Activated CD8-positive, alpha-beta memory T cell treated with anti-CD3 and anti-CD28 coated beads, Interleukin-2, amount 50 U/mL, for 1 hour (primary cell): ENCODE measurements around the gene RFLNA.

Experiments
- DNase-seq: peaks from one replicate; pipeline ENCODE4 v3.0.0-alpha.2; 2020; ENCODE audit errors: extremely low read depth

The RFLNA gene

GRCh38 chr12:124336742-124337520 is 42.0 kb downstream of the RFLNA start:
- DNase-seq = no peak

GRCh38 chr12:124337622-124338021 is 42.7 kb downstream of the RFLNA start:
- DNase-seq = no peak

DNA sequence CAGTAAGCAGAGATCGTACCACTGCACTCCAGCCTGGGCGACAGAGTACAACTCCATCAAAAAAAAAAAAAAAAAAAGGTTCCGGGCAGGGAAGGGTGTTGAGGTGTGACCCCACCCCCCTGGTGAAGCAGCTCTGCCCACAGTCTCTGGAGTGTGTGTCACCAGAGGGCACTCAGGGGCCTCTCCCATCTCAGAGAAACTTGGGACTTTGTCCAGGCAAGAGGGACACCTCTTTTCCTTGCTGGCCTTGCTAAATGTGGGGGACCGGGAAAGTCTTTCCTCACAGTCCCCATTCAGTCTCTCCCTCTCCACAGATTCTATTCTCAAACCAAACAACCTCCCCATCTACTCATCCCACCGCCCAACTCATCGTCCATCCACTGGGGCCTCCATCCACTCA is 43.6 kb downstream of the RFLNA start:
- DNase-seq = no peak

- DNase-seq = no peak
These were observed 44.1 kb downstream of the RFLNA start for GRCh38 chr12:124338876-124339603.

DNA sequence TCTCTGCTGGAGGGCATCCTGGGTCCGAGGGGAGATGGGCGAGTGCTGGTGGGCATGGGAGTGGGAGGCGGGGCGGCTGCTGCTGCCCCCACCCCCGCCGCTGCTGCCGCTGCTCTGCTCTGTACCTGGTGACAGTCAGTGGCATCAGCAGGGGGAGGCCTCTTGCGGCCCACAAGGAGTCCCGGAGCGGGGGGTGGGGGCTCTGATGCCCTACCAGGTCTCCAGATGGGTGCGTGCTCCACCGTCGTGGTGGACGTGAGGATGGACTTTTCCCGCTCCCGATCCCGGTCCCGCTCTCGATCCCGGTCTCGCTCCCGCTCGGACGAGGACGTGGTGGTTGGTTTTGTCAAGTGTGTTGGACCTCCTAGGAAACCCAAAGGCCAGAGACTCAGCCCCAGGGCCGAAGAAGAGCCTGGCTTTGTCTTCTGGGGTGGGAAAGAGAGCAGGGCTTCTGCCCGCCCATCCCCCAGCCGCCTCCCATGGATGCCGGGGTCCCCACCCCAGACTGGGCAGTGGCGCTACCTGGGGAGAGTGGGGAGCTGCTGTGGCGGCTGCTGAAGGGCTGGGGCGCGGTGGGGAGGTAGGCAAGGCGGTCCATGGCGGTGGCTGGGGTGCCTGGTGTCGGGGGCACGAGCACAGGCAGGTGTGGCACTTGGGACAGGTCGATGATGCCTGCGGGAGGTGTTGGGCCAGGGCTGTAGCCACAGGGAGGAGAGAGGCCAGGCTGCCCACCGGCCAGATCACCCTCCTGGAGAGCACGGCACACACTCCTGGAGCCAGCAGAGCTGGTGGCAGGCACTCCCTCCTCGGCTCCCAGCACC is 45.4 kb downstream of the RFLNA start:
- DNase-seq = no peak

- DNase-seq = no peak
These were observed 46.8 kb downstream of the RFLNA start for GRCh38 chr12:124341645-124342069.

DNA sequence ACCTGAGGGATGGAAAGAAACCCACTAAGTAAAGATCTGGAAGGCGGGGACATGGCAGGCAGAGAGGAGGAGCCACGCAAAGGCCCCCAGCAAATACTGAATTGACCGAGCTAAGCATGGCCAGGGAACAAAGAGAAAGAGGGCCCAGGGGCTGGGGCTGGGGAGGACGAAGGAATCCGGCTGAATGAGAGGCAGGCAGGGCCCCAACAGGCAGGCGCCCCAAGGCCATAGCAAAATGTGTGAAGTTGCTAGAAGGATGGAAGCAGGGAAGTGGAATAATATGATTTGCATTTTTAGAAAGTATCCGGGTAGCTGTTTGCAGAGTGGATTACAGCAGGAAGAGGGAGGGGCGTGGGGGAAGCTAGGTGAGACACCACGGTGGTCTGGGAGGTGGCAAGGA is 49.1 kb downstream of the RFLNA start:
- no peak for DNase-seq

- DNase-seq = no peak
These were observed 49.6 kb downstream of the RFLNA start for GRCh38 chr12:124344526-124344925.

DNA sequence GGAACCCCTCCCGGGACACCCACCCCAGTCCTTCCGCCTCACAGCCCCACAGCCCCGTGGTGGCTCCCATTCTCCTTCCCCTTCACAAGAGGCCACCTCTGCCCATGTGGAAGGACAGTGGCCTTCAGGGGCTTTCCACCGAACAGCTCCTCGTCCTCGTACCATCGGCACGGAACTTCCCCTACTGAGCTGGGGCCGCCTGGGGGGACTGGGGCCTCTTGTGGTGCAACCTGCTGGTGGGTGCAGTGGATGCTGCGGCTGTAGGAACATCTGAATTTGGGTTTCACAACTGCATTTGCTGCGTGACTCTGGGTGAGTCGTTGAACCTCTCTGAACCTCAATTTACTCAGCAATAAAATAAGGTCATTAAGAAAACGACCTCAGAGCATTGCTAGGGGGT is 50.9 kb downstream of the RFLNA start:
- no peak for DNase-seq

DNA sequence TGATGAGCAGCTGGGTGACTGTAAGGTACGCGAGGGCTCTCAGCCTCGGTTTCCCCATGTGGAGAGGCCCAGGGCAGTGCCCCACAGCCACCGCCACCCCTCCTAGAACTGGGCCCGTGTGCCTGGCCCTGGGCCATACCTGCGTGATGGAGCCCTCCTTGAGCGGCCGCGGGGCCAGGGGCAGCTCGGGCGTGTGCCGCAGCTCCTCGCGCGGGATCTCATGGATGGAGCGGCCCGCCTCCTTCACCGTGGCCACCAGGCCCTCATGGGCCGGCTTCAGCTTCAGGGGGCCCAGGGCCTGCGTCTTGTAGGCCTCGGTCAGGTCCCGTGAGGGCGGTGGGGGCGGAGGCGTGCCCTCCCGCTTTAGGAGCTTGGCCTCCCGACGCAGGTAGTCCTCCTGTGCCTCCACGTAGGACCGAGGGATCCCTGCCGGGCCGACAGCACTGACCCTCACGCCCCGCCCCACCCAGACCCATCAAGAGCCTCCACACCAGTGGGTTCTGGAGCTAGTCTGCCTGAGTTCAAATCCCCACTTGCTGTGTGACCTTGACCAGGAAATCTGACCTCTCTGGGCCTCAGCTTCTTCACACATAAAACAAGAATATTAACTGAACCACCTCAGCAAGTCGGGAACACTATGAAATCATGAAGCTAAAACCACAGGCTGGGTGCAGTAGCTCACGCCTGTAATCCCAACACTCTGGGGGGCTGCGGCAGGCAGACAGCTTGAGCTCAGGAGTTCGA is 51.7 kb downstream of the RFLNA start:
- DNase-seq = no peak

DNA sequence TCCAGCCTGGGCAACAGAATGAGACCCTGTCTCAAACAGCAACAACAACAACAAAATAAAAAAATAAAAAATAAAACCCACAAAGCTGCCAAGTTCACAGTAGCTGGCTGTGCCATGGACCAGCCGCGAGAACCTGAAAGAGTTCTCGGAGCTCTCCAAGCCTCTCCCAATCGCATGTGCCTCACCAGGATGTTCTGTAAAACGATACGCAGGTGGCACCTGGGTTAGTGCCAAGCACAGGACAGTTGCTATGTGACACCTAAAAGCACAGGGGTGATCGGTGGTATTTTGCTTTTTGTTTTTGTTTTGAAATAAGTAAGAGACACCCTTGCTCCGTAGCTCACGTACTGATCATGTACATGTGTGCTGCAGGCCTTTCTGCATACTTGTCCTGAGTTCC is 52.4 kb downstream of the RFLNA start:
- no peak for DNase-seq

GRCh38 chr12:124347805-124348658 is 53.1 kb downstream of the RFLNA start:
- no peak for DNase-seq

DNA sequence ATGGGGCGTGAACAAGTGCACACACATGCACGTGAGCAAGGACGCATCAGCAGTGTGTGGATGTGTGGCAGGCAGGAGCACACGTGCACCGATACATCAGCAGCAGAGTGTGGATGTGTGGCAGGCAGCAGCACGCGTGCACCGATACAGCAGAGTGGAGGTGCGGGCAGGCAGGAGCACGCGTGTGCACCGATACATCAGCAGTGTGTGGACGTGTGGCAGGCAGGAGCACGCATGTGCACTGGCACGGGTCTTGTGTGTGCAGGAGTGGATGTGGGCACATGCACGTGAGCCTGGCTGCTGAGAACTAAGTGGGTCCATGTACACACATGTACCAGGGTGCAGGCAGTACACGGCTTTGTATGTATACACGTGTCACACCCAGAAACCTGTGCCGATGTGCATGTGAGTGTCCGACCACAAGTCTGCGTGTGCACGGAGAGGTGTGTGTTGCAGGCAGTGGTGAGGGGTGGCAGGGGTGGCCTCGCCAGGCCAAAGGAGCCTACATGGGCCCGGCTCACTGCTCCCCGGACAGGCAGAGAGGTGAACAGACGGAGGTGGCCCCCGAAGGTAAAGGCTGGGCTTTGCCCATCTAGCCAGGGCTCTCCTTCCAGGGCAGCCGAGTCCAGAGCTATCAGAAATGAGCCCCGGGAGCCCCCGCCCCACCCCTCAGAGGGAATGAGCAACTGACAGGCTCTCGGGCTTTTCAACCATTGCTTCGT is 53.9 kb downstream of the RFLNA start:
- DNase-seq = no peak

DNA sequence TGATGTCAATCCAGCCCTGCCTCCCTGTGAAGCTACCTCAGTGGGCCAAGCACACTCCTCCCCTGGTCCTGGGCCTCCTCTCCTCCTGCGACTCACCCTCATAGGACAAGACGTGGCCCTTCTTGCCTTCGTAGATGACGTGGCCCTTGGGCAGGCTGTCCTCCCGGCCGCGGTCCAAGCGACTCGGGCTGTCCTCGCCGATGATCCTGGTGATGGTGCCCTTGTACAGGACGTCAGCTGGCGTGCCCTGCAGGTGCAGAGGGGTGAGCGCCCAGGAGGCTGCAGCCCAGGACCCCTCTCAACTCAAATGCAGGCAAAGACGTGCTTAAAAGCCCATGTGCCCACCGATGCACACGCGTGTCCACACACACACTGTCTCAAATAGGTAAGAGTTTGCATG is 55.6 kb downstream of the RFLNA start:
- no peak for DNase-seq

DNA sequence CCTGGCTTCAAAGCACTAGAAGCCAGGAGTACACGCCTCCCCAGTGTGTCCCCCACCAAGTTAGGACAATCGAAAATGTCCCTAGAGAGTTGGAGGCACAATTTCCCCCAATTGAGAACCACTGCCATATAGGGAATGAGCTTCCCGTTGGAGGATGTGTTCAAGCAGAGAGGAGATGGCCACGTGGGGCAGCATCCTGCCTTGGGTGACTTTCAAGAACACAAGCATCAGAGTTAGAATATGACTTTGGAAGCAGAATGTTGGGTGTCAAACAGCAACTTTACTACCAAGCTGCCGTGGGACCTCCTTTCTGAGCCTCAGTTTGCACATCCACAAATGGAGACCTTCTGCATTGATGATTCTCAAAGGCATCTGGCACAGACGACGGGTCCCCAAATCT is 56.5 kb downstream of the RFLNA start:
- DNase-seq = no peak

DNA sequence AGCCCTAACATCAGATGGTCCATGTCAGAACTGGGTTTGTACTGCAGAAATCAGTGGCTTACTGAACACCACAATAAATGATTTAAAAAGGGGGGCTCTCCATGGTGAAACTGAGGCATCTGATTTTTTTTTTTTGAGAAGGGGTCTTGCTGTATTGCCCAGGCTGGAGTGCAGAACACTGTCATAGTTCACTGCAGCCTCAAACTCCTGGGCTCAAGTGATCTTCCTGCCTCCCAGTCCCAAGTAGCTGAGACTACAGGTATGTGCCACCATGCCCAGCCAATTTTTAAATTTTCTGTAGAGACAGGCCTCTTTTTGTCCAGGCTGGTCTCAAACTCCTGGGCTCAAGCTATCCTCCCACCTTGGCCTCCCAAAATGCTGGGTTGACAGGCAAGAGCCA is 57.4 kb downstream of the RFLNA start:
- DNase-seq = no peak

- DNase-seq = no peak
These were observed 57.9 kb downstream of the RFLNA start for GRCh38 chr12:124352839-124353238.

DNA sequence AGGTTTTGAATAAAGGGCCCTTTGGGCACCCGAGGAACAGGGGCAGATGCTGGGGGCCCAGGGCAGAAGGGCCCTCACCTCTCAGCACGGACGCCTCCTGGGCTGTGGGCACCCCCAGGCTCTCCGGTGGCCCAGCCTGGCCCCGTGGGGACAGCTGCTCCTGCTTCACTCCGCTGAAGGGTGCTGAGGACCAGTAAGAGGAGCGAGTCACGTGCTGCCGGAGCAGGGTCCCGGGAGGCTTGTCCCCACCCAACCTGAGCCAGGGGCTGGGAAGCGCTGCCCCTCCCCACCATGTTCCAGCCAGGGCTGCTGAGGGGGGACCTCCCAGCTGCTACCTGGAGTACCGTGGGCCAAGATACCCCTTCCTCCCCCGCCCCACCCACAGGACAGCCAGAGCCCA is 59.5 kb downstream of the RFLNA start:
- no peak for DNase-seq

DNA sequence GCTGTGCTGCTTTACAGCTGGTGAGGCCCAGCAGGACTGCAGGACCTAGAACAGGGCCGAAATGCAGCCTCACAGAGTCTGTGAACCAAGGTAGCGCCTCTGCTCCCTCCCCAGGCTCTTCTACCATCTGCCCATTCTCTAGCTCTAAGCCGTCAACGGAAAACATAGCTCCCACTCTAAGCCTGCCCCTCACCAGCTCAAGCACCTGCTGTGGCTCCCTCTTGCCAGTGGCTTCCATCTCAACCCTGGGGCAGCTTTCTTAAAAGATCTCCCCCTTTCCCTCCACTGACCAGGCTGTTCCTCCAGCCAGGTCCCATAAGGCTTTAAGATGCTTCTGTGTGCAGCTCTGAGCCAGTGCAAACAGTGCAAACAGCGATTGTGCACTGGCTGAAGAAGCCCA is 61.3 kb downstream of the RFLNA start:
- no peak for DNase-seq

GRCh38 chr12:124357616-124358015 is 62.7 kb downstream of the RFLNA start:
- no peak for DNase-seq
